Hindlimb muscle (tissue), 1 donor: ENCODE results near the gene DCP1A. TPM values are rescaled to one million over a fixed set of nuclear protein-coding genes. Genes with fewer than 3 reads are reported as not detected.
"Not testable (repeated sequence)": the region's sequence is repeated elsewhere in the genome, so short reads cannot be mapped to it uniquely, and the experiment has no call there.

Experiments used
- DNase-seq: peaks from one replicate; pipeline ENCODE4 v3.0.0-alpha.2; 2013
- polyA plus RNA-seq: library from polyadenylated mRNA; unstranded; fragments of 120-200 nt; gene quantifications from one replicate; pipeline ENCODE4 v1.2.1, GENCODE V29; 2013; ENCODE audit not compliant: insufficient read length

Gene DCP1A
- polyA plus RNA-seq, result 20.5 TPM

- peak; percentile 98 for DNase-seq
Measured at GRCh38 chr3:53347261-53348064, at the start of gene DCP1A. TSS of gene DCP1A (minus strand) at chr3:53347543. CDS start at chr3:53347517, 26 bp downstream.

GRCh38 chr3:53384465-53385423 is 37.4 kb upstream of the DCP1A start:
- DNase-seq, result no peak

GRCh38 chr3:53382106-53382505 is 34.8 kb upstream of the DCP1A start:
- no peak for DNase-seq

- DNase-seq, result no peak
Measured at GRCh38 chr3:53380306-53380705, 33.0 kb upstream of the DCP1A start.

- DNase-seq, result no peak
Measured at GRCh38 chr3:53379898-53380297, 32.6 kb upstream of the DCP1A start.

GRCh38 chr3:53377794-53378193 is 30.5 kb upstream of the DCP1A start:
- no peak for DNase-seq

GRCh38 chr3:53376679-53377078 is 29.3 kb upstream of the DCP1A start:
- no peak for DNase-seq

- DNase-seq, result peak; percentile 33
Measured at GRCh38 chr3:53375019-53375418, 27.7 kb upstream of the DCP1A start.

- DNase-seq, result not testable (repeated sequence)
Measured at GRCh38 chr3:53370719-53371118, 23.4 kb upstream of the DCP1A start.

- DNase-seq, result no peak
Measured at GRCh38 chr3:53361852-53362251, 14.5 kb upstream of the DCP1A start.

- no peak for DNase-seq
Measured at GRCh38 chr3:53357458-53357857, 10.1 kb upstream of the DCP1A start.

- no peak for DNase-seq
Measured at GRCh38 chr3:53354945-53355498, 7.7 kb upstream of the DCP1A start.

- DNase-seq, result no peak
Measured at GRCh38 chr3:53353202-53353601, 5.9 kb upstream of the DCP1A start.

- no peak for DNase-seq
Measured at GRCh38 chr3:53350652-53351051, 3.3 kb upstream of the DCP1A start.

GRCh38 chr3:53348118-53348517 is 775 bp upstream of the DCP1A start:
- not testable (repeated sequence) for DNase-seq

GRCh38 chr3:53346922-53347260 is 452 bp downstream of the DCP1A start:
- DNase-seq, result no peak

- DNase-seq, result peak; percentile 29
Measured at GRCh38 chr3:53346514-53346913, 829 bp downstream of the DCP1A start.

- no peak for DNase-seq
Measured at GRCh38 chr3:53342353-53342752, 5.0 kb downstream of the DCP1A start.

GRCh38 chr3:53337167-53337940 is 10.0 kb downstream of the DCP1A start:
- DNase-seq, result no peak

- DNase-seq, result no peak
Measured at GRCh38 chr3:53334742-53335141, 12.6 kb downstream of the DCP1A start.

GRCh38 chr3:53331871-53332270 is 15.5 kb downstream of the DCP1A start:
- no peak for DNase-seq

GRCh38 chr3:53329897-53330296 is 17.4 kb downstream of the DCP1A start:
- DNase-seq, result no peak
